ENCODE results near the gene TRAP1. TPM values are rescaled to one million over a fixed set of nuclear protein-coding genes. Genes with fewer than 3 reads are reported as not detected.

TRAP1 gene
- total RNA-seq, 1 experiment from 2014 or later = 416 TPM

DNA sequence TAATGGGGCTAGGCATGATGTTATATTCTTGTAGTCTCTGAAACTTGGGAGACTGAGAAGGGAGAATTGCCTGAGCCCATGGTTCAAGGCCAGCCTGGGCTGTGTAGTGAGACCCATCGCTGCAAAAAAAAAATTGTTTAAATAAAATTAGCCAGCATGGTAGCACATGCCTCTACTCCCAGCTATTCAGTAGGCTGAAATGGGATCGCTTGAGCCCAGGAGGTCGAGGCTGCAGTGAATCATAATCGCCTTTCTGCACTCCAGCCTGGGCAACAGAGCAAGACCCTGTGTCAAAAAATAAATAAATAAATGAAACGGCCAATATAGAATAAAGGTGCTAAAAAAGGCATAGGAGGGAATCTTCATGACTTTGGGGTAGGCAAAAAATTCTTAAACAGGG is 92.0 kb downstream of the TRAP1 start (continued):
- TF ChIP-seq, protein P1, sequence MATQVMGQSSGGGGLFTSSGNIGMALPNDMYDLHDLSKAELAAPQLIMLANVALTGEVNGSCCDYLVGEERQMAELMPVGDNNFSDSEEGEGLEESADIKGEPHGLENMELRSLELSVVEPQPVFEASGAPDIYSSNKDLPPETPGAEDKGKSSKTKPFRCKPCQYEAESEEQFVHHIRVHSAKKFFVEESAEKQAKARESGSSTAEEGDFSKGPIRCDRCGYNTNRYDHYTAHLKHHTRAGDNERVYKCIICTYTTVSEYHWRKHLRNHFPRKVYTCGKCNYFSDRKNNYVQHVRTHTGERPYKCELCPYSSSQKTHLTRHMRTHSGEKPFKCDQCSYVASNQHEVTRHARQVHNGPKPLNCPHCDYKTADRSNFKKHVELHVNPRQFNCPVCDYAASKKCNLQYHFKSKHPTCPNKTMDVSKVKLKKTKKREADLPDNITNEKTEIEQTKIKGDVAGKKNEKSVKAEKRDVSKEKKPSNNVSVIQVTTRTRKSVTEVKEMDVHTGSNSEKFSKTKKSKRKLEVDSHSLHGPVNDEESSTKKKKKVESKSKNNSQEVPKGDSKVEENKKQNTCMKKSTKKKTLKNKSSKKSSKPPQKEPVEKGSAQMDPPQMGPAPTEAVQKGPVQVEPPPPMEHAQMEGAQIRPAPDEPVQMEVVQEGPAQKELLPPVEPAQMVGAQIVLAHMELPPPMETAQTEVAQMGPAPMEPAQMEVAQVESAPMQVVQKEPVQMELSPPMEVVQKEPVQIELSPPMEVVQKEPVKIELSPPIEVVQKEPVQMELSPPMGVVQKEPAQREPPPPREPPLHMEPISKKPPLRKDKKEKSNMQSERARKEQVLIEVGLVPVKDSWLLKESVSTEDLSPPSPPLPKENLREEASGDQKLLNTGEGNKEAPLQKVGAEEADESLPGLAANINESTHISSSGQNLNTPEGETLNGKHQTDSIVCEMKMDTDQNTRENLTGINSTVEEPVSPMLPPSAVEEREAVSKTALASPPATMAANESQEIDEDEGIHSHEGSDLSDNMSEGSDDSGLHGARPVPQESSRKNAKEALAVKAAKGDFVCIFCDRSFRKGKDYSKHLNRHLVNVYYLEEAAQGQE (IDR thresholded peaks at IDR 0.05; ENCODE audit: low read depth) = no peak

DNA sequence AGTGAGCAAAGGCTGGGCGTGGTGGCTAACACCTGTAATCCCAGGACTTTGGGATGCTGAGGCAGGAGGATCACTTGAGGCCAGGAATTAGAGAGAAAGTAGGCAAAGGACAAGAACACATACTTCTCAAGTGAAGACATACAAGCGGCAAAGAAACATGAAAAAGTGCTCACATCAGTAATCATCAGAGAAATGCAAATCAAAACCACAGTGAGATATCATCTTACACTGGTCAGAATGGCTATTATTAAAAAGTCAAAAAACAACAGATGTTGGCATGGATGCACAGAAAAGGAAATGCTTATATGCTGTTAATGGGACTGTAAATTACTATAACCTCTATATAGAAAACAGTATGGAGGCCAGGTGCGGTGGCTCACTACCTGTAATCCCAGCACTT is 93.7 kb downstream of the TRAP1 start:
- CTCF ChIA-PET = no interaction called here
- BruUV-seq (replicated peaks) = no TSS peak
- peaks cover 12% of the 10 kb centered on the region for H3K79me2 ChIP-seq (ENCODE audit: insufficient read depth, low read length)
- POLR2A ChIA-PET = no interaction called here
- no peak overlapping the region for H3K27ac ChIP-seq (ENCODE audit: low read depth, low read length)
- H3K36me3 ChIP-seq (ENCODE audit: control insufficient read depth in 1 of 2, insufficient read depth in 2 of 2, low read length in 2 of 2) = no peaks in the 10 kb centered on the region
- no peak overlapping the region for H3K4me3 ChIP-seq (replicated peaks in 1 of 2; ENCODE audit: low read depth in 1 of 2, low read length in 2 of 2)
- ATAC-seq (no peak), DNase-seq (ENCODE audit: low read depth, low spot score) (no peak)
- no peak overlapping the region for H2AFZ ChIP-seq (ENCODE audit: low read depth, low read length, poor library complexity, severe bottlenecking)
- RAD21 ChIA-PET (ENCODE audit: low non-redundant PET in 1 of 2, low total read pairs in 2 of 2, uncharacterized antibody in 2 of 2, unreplicated experiment in 2 of 2) = no interaction called here
- H3K27me3 ChIP-seq (ENCODE audit: insufficient read depth, low read length) = no peaks in the 10 kb centered on the region
- no peaks in the 10 kb centered on the region for H3K9me3 ChIP-seq (ENCODE audit: control insufficient read depth in 1 of 2, insufficient read depth in 1 of 2, low read depth in 1 of 2, low read length in 2 of 2)
- peaks cover 9 to 14% of the 10 kb centered on the region in 2 experiments for H3K4me1 ChIP-seq (ENCODE audit: control insufficient read depth in 1 of 2, insufficient read depth in 2 of 2, low read length in 2 of 2)
- H3K4me2 ChIP-seq (ENCODE audit: low read length) = no peak overlapping the region
- no peaks in the 10 kb centered on the region for H4K20me1 ChIP-seq (ENCODE audit: insufficient read depth)
- no peak overlapping the region for H3K9ac ChIP-seq (ENCODE audit: low read length)
- intact Hi-C loops (cut with micrococcal nuclease) = no loop called here
- no peaks in the 10 kb centered on the region for H3K9me2 ChIP-seq (ENCODE audit: insufficient read depth)
- no peak for TF ChIP-seq TCF7L2 (IDR thresholded peaks at IDR 0.05; ENCODE audit: borderline replicate concordance, extremely low read depth, insufficient read depth, insufficient read length)
- no peak for TF ChIP-seq YY1 (IDR thresholded peaks at IDR 0.05; ENCODE audit: extremely low read depth, insufficient replicate concordance, low read depth, low read length)
- TF ChIP-seq SP1 (IDR thresholded peaks at IDR 0.05; ENCODE audit: low read depth) = no peak
- no peak for TF ChIP-seq ELF1 (IDR thresholded peaks at IDR 0.05; ENCODE audit: borderline replicate concordance, low read depth)
- no peak for TF ChIP-seq JUND (IDR thresholded peaks at IDR 0.05)
- TF ChIP-seq CEBPB (IDR thresholded peaks at IDR 0.05; ENCODE audit: low read depth) = no peak
- no peak for TF ChIP-seq EZH2 (IDR thresholded peaks at IDR 0.05)
- TF ChIP-seq POLR2A (IDR thresholded peaks at IDR 0.05; ENCODE audit: borderline replicate concordance, extremely low read depth, insufficient read depth, insufficient read length) = no peak
- TF ChIP-seq SIN3A (IDR thresholded peaks at IDR 0.05; ENCODE audit: low read depth) = no peak
- TF ChIP-seq, protein P2, sequence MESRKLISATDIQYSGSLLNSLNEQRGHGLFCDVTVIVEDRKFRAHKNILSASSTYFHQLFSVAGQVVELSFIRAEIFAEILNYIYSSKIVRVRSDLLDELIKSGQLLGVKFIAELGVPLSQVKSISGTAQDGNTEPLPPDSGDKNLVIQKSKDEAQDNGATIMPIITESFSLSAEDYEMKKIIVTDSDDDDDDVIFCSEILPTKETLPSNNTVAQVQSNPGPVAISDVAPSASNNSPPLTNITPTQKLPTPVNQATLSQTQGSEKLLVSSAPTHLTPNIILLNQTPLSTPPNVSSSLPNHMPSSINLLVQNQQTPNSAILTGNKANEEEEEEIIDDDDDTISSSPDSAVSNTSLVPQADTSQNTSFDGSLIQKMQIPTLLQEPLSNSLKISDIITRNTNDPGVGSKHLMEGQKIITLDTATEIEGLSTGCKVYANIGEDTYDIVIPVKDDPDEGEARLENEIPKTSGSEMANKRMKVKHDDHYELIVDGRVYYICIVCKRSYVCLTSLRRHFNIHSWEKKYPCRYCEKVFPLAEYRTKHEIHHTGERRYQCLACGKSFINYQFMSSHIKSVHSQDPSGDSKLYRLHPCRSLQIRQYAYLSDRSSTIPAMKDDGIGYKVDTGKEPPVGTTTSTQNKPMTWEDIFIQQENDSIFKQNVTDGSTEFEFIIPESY (IDR thresholded peaks at IDR 0.05; ENCODE audit: extremely low read depth, insufficient replicate concordance, low read length) = no peak
- TF ChIP-seq POLR2AphosphoS5 (IDR thresholded peaks at IDR 0.05; ENCODE audit: low read depth, low read length) = no peak
- TF ChIP-seq EGR1 (IDR thresholded peaks at IDR 0.05; ENCODE audit: low read depth) = no peak
- TF ChIP-seq CBX3 (IDR thresholded peaks at IDR 0.05; ENCODE audit: low read depth) = no peak
- TF ChIP-seq, protein P1 (IDR thresholded peaks at IDR 0.05; ENCODE audit: low read depth) = no peak
